ENCODE measurements around the gene CSNK2A1. TPM values are rescaled to one million over a fixed set of nuclear protein-coding genes. Genes with fewer than 3 reads are reported as not detected.

CSNK2A1 gene
- polyA plus RNA-seq, 1 donor from 2014 or later = 255 TPM

DNA sequence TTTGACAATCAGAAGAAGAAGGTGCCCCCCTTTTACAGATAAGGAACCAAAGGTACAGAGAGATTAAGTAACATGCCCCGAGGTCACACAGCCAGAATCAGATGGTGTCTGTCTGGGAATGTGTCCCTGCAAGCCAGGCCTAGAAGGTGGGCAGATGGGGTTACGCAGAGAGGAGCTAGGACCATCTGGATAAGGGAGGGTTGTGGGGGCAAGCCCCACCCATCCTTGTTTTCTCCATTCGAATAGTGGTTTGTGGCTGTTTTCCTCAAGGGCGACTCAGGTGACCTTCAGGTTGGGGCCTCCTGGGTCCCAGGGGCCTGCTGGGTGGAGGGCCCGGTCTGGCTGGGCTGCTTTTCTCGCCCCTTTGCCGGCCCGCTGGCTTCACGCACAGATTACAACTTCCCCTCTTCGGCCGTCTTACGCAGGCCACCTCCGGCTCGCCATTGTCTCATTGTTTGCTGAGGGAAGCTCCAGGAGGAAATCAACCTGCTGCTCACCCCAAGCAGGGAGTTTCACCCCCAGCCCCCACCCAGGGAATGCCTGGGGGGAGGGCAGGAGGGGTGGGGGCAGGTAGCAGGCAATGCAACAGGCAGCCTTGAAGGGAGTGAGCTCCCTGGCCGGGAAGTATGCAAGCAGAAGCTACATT, 30.8 kb upstream of the CSNK2A1 start:
- no peaks in the 10 kb centered on the region for H3K27me3 ChIP-seq (ENCODE audit: insufficient read depth, low read depth, low read length)
- no peaks in the 10 kb centered on the region for H3K9me3 ChIP-seq (ENCODE audit: low read length)
- no peak overlapping the region for H2AFZ ChIP-seq (ENCODE audit: low read depth, low read length)
- H3K4me3 ChIP-seq (ENCODE audit: low read length) = no peak overlapping the region
- no peaks in the 10 kb centered on the region for H3K9me2 ChIP-seq (ENCODE audit: insufficient read depth, low read length)
- H4K20me1 ChIP-seq (ENCODE audit: insufficient read depth) = no peaks in the 10 kb centered on the region
- H3F3A ChIP-seq (ENCODE audit: insufficient read depth, low read length, poor library complexity, severe bottlenecking) = no peaks in the 10 kb centered on the region
- no peaks in the 10 kb centered on the region for H3K79me2 ChIP-seq (replicated peaks; ENCODE audit: insufficient read depth, low read length)
- H3K27ac ChIP-seq (ENCODE audit: low read length) = no peak overlapping the region
- no peak overlapping the region for H3K4me2 ChIP-seq (ENCODE audit: low read length)
- H3K36me3 ChIP-seq (ENCODE audit: insufficient read depth, low read length) = no peaks in the 10 kb centered on the region
- no peak overlapping the region for H3K9ac ChIP-seq (ENCODE audit: low read length)
- TF ChIP-seq RAD21 (conservative IDR thresholded peaks at IDR 0.05) (no peak), EZH2 (IDR thresholded peaks at IDR 0.05; ENCODE audit: borderline replicate concordance, insufficient read depth, low read length, poor library complexity, severe bottlenecking) (no peak), POLR2AphosphoS5 (IDR thresholded peaks at IDR 0.05) (no peak)
- TF ChIP-seq, protein P1, sequence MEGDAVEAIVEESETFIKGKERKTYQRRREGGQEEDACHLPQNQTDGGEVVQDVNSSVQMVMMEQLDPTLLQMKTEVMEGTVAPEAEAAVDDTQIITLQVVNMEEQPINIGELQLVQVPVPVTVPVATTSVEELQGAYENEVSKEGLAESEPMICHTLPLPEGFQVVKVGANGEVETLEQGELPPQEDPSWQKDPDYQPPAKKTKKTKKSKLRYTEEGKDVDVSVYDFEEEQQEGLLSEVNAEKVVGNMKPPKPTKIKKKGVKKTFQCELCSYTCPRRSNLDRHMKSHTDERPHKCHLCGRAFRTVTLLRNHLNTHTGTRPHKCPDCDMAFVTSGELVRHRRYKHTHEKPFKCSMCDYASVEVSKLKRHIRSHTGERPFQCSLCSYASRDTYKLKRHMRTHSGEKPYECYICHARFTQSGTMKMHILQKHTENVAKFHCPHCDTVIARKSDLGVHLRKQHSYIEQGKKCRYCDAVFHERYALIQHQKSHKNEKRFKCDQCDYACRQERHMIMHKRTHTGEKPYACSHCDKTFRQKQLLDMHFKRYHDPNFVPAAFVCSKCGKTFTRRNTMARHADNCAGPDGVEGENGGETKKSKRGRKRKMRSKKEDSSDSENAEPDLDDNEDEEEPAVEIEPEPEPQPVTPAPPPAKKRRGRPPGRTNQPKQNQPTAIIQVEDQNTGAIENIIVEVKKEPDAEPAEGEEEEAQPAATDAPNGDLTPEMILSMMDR (IDR thresholded peaks at IDR 0.05; ENCODE audit: poor library complexity, severe bottlenecking) = no peak

DNA sequence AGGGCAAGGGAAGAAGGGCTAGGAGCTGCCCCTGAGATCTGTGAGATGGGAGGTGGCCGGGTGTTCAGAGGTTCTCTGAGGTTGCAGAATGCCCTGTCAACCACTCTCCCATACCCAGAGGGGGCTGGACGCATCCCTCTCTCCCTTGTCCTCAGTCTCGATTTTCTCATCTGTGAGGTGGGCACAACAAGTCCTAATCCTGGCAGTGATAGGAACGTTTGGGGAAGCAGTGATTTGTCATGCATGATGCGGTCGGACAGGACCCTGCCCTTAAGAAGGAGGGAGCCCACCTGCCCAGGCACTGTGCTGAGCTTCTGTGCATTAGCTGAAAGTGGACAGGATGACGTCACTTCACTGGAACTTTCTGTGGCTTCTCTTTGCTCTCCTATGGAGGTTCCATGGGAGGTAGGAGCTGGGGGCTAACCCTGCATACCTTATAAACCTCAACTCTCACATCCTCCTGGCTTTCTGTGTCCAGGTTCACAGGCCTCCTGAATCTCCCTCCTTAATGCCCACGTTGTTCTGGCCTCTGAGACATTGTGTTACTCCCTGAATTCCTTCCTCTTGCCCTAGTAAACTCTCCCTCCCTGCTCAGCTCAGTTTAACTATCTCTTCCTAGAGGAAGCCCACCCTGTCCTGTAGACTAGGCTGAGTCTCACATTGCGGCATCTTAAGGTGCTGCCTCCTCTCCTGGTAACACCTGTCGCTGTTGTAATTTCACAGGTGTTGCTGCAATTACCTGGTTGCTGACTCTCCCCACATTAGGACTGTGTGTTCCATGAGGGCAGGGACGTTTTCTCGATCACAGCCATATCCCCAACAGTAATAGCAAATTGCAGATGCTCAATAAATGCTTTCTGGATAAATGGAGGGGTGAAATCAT, 30.1 kb upstream of the CSNK2A1 start:
- Histone ChIP-seq H2AFZ (ENCODE audit: low read depth, low read length) (no peak overlapping the region), H3K27ac (ENCODE audit: low read length) (no peak overlapping the region), H3K9me3 (ENCODE audit: low read length) (no peaks in the 10 kb centered on the region), H3F3A (ENCODE audit: insufficient read depth, low read length, poor library complexity, severe bottlenecking) (no peaks in the 10 kb centered on the region), H3K36me3 (ENCODE audit: insufficient read depth, low read length) (no peaks in the 10 kb centered on the region), H3K27me3 (ENCODE audit: insufficient read depth, low read depth, low read length) (no peaks in the 10 kb centered on the region), H3K4me3 (ENCODE audit: low read length) (no peak overlapping the region), H3K9me2 (ENCODE audit: insufficient read depth, low read length) (no peaks in the 10 kb centered on the region), H3K4me2 (ENCODE audit: low read length) (no peak overlapping the region), H4K20me1 (ENCODE audit: insufficient read depth) (no peaks in the 10 kb centered on the region), H3K9ac (ENCODE audit: low read length) (no peak overlapping the region), H3K79me2 (replicated peaks; ENCODE audit: insufficient read depth, low read length) (no peaks in the 10 kb centered on the region)
- no peak for TF ChIP-seq RAD21 (conservative IDR thresholded peaks at IDR 0.05)
- no peak for TF ChIP-seq EZH2 (IDR thresholded peaks at IDR 0.05; ENCODE audit: borderline replicate concordance, insufficient read depth, low read length, poor library complexity, severe bottlenecking)
- TF ChIP-seq, protein P2, sequence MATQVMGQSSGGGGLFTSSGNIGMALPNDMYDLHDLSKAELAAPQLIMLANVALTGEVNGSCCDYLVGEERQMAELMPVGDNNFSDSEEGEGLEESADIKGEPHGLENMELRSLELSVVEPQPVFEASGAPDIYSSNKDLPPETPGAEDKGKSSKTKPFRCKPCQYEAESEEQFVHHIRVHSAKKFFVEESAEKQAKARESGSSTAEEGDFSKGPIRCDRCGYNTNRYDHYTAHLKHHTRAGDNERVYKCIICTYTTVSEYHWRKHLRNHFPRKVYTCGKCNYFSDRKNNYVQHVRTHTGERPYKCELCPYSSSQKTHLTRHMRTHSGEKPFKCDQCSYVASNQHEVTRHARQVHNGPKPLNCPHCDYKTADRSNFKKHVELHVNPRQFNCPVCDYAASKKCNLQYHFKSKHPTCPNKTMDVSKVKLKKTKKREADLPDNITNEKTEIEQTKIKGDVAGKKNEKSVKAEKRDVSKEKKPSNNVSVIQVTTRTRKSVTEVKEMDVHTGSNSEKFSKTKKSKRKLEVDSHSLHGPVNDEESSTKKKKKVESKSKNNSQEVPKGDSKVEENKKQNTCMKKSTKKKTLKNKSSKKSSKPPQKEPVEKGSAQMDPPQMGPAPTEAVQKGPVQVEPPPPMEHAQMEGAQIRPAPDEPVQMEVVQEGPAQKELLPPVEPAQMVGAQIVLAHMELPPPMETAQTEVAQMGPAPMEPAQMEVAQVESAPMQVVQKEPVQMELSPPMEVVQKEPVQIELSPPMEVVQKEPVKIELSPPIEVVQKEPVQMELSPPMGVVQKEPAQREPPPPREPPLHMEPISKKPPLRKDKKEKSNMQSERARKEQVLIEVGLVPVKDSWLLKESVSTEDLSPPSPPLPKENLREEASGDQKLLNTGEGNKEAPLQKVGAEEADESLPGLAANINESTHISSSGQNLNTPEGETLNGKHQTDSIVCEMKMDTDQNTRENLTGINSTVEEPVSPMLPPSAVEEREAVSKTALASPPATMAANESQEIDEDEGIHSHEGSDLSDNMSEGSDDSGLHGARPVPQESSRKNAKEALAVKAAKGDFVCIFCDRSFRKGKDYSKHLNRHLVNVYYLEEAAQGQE (IDR thresholded peaks at IDR 0.05; ENCODE audit: borderline replicate concordance) = no peak

DNA sequence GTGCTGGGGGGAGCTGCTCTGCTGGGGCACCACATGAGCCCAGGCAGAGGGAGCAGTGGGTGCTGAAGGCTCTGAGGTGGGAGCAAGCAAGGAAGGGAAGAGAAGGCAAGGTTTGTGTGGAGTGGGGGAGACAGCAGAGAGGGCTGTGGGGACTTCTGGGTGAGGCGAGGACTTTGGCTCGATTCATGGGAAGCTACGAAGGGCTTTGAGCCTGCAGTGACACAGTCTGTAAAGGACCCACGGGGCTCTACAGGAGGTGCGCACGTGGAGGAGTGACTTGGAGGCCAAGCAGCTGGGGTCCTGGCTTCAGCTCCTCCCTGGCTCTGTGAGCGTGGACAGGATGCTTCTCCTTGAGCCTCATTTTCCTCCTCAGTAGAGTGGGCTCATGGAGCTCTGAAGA, 29.1 kb upstream of the CSNK2A1 start:
- Histone ChIP-seq H3K9me3 (ENCODE audit: low read length) (no peaks in the 10 kb centered on the region), H3K27me3 (ENCODE audit: insufficient read depth, low read depth, low read length) (no peaks in the 10 kb centered on the region), H3K79me2 (replicated peaks; ENCODE audit: insufficient read depth, low read length) (no peaks in the 10 kb centered on the region), H3K9ac (ENCODE audit: low read length) (no peak overlapping the region), H3K27ac (ENCODE audit: low read length) (no peak overlapping the region), H3K9me2 (ENCODE audit: insufficient read depth, low read length) (no peaks in the 10 kb centered on the region), H2AFZ (ENCODE audit: low read depth, low read length) (no peak overlapping the region), H3F3A (ENCODE audit: insufficient read depth, low read length, poor library complexity, severe bottlenecking) (no peaks in the 10 kb centered on the region), H4K20me1 (ENCODE audit: insufficient read depth) (no peaks in the 10 kb centered on the region), H3K36me3 (ENCODE audit: insufficient read depth, low read length) (no peaks in the 10 kb centered on the region), H3K4me3 (ENCODE audit: low read length) (no peak overlapping the region), H3K4me2 (ENCODE audit: low read length) (no peak overlapping the region)
- no peak for TF ChIP-seq POLR2AphosphoS5 (IDR thresholded peaks at IDR 0.05)
- TF ChIP-seq SMC3 (conservative IDR thresholded peaks at IDR 0.05; ENCODE audit: poor library complexity) = no peak
- TF ChIP-seq MXI1 (conservative IDR thresholded peaks at IDR 0.05; ENCODE audit: poor library complexity, severe bottlenecking) = no peak
- TF ChIP-seq EZH2 (IDR thresholded peaks at IDR 0.05; ENCODE audit: borderline replicate concordance, insufficient read depth, low read length, poor library complexity, severe bottlenecking) = no peak
- TF ChIP-seq, protein P1 (IDR thresholded peaks at IDR 0.05; ENCODE audit: poor library complexity, severe bottlenecking) = no peak
- TF ChIP-seq RAD21 (conservative IDR thresholded peaks at IDR 0.05) = no peak
- no peak for TF ChIP-seq TAF1 (IDR thresholded peaks at IDR 0.05; ENCODE audit: low read depth)
- TF ChIP-seq, protein P2 (IDR thresholded peaks at IDR 0.05; ENCODE audit: borderline replicate concordance) = no peak
